HT-29 (cell line): ENCODE data around the gene TSPAN31. TPM values are rescaled to one million over a fixed set of nuclear protein-coding genes. Genes with fewer than 3 reads are reported as not detected.

Experiments
- DNase-seq: peaks from one replicate; pipeline ENCODE4 v3.0.0-alpha.2; 2015; ENCODE audit warnings: low spot score
- total RNA-seq: library from RNA; depleted of rRNA; stranded (reverse); fragments of >200 nt; shearing (Covaris generic); gene quantifications from 2 replicates; pipeline ENCODE4 v1.2.3, GENCODE V29; 2014

TSPAN31 gene
- total RNA-seq, 1 experiment from 2014 or later, result 35.0 TPM

- no peak for DNase-seq
Measured at GRCh38 chr12:57735198-57735855, 9.5 kb upstream of the TSPAN31 start.

- DNase-seq, result no peak
Measured at GRCh38 chr12:57735952-57736740, 8.7 kb upstream of the TSPAN31 start.

- DNase-seq, result no peak
Measured at GRCh38 chr12:57736741-57737466, 7.9 kb upstream of the TSPAN31 start.

GRCh38 chr12:57737467-57738460 lies 7.1 kb upstream of the TSPAN31 start:
- no peak for DNase-seq

GRCh38 chr12:57738661-57739237 lies 6.1 kb upstream of the TSPAN31 start, which contains the start of gene AGAP2:
TSS of gene AGAP2 (minus strand) at chr12:57738742. CDS start at chr12:57738246, 496 bp downstream.
- DNase-seq, result no peak

GRCh38 chr12:57739387-57739786 lies 5.5 kb upstream of the TSPAN31 start:
- DNase-seq, result no peak

GRCh38 chr12:57739914-57740538 lies 4.8 kb upstream of the TSPAN31 start:
- no peak for DNase-seq

GRCh38 chr12:57740656-57741412 lies 4.0 kb upstream of the TSPAN31 start:
- no peak for DNase-seq

GRCh38 chr12:57741413-57741789 lies 3.4 kb upstream of the TSPAN31 start:
- no peak for DNase-seq

GRCh38 chr12:57741844-57742738 lies 2.7 kb upstream of the TSPAN31 start:
- peak; percentile 37 for DNase-seq

GRCh38 chr12:57743769-57744168 lies 1.1 kb upstream of the TSPAN31 start:
- no peak for DNase-seq

GRCh38 chr12:57744194-57744776 lies 554 bp upstream of the TSPAN31 start:
- DNase-seq, result no peak

GRCh38 chr12:57745485-57745881 lies 644 bp downstream of the TSPAN31 start:
- DNase-seq, result no peak

GRCh38 chr12:57746025-57746424 lies 1.2 kb downstream of the TSPAN31 start:
- DNase-seq, result no peak

GRCh38 chr12:57749061-57749460 lies 4.2 kb downstream of the TSPAN31 start:
- DNase-seq, result no peak

- DNase-seq, result no peak
Measured at GRCh38 chr12:57750561-57751431, 6.0 kb downstream of the TSPAN31 start.

GRCh38 chr12:57751432-57751787 lies 6.6 kb downstream of the TSPAN31 start:
- no peak for DNase-seq
